SK-N-MC (cell line): Measurements from ENCODE around the gene PCLO.

ENCODE experiments used
- DNase-seq: peaks from one replicate; pipeline ENCODE4 v3.0.0-alpha.2; 2011; ENCODE audit warnings: low read depth, low spot score
- H3K27ac ChIP-seq: fragments of 200-600 bp; sonication (generic); 2 replicates; pipeline ENCODE4 v1.5.1; 2016; ENCODE audit warnings: mixed run types
- H3K36me3 ChIP-seq: fragments of 200-600 bp; sonication (generic); 2 replicates; pipeline ENCODE4 v1.6.1; 2017; ENCODE audit warnings: antibody characterized with exemption, low read length, mixed read lengths; ENCODE audit not compliant: insufficient read depth
- H3K4me3 ChIP-seq: fragments of 200-600 bp; sonication (generic); 2 replicates; pipeline ENCODE4 v1.5.1; 2016
- H3K9ac ChIP-seq: fragments of 200-600 bp; sonication (generic); 2 replicates; pipeline ENCODE4 v1.8.0; 2017; ENCODE audit warnings: mixed run types, mixed read lengths; ENCODE audit not compliant: insufficient read length
- H3K9me3 ChIP-seq: fragments of 200-600 bp; sonication (generic); 2 replicates; pipeline ENCODE4 v1.6.1; 2017; ENCODE audit warnings: low read depth, mild to moderate bottlenecking, antibody characterized with exemption, low read length, moderate library complexity, mixed read lengths
- EZH2 ChIP-seq: fragments of 200-600 bp; sonication (generic); IDR thresholded peaks from one replicate; pipeline ENCODE4 v1.6.1; 2017; ENCODE audit warnings: antibody characterized with exemption
- FOXP2 ChIP-seq: optimal IDR thresholded peaks from 2 replicates; pipeline ENCODE3; 2011; ENCODE audit warnings: mild to moderate bottlenecking, moderate library complexity; ENCODE audit not compliant: insufficient read depth; ENCODE audit errors: extremely low read length, control extremely low read depth
- POLR2AphosphoS5 ChIP-seq: IDR thresholded peaks from 2 replicates; pipeline ENCODE4 v1.6.1; 2012; ENCODE audit warnings: mild to moderate bottlenecking, low read depth, low read length, borderline replicate concordance

Gene PCLO

GRCh38 chr7:83148776-83149175 lies 13.9 kb downstream of the PCLO start:
- Histone ChIP-seq H3K36me3 (no peaks in the 10 kb centered on the region), H3K27ac (no peak overlapping the region), H3K9me3 (no peaks in the 10 kb centered on the region), H3K4me3 (no peak overlapping the region), H3K9ac (no peak overlapping the region)
- TF ChIP-seq POLR2AphosphoS5 (no peak), FOXP2 (no peak), EZH2 (no peak)
- no peak for DNase-seq

GRCh38 chr7:83143107-83143506 lies 19.6 kb downstream of the PCLO start:
- no peaks in the 10 kb centered on the region for H3K9me3 ChIP-seq
- no peak overlapping the region for H3K9ac ChIP-seq
- H3K36me3 ChIP-seq, result no peaks in the 10 kb centered on the region
- H3K27ac ChIP-seq, result no peak overlapping the region
- no peak overlapping the region for H3K4me3 ChIP-seq
- TF ChIP-seq POLR2AphosphoS5 (no peak), FOXP2 (no peak), EZH2 (no peak)
- no peak for DNase-seq

- TF ChIP-seq FOXP2 (no peak), EZH2 (no peak), POLR2AphosphoS5 (no peak)
- H3K36me3 ChIP-seq, result no peaks in the 10 kb centered on the region
- no peaks in the 10 kb centered on the region for H3K9me3 ChIP-seq
- no peak overlapping the region for H3K4me3 ChIP-seq
- no peak overlapping the region for H3K9ac ChIP-seq
- no peak overlapping the region for H3K27ac ChIP-seq
- no peak for DNase-seq
Observed at GRCh38 chr7:83142365-83142764, 20.3 kb downstream of the PCLO start.

GRCh38 chr7:83141927-83142326 lies 20.8 kb downstream of the PCLO start:
- Histone ChIP-seq H3K9me3 (no peaks in the 10 kb centered on the region), H3K4me3 (no peak overlapping the region), H3K36me3 (no peaks in the 10 kb centered on the region), H3K9ac (no peak overlapping the region), H3K27ac (no peak overlapping the region)
- TF ChIP-seq POLR2AphosphoS5 (no peak), FOXP2 (no peak), EZH2 (no peak)
- no peak for DNase-seq

GRCh38 chr7:83130623-83131545 lies 31.8 kb downstream of the PCLO start:
- Histone ChIP-seq H3K27ac (no peak overlapping the region), H3K9me3 (no peaks in the 10 kb centered on the region), H3K9ac (no peak overlapping the region), H3K36me3 (no peaks in the 10 kb centered on the region), H3K4me3 (no peak overlapping the region)
- no peak for DNase-seq
- TF ChIP-seq POLR2AphosphoS5 (no peak), EZH2 (no peak), FOXP2 (no peak)

GRCh38 chr7:83130191-83130590 lies 32.5 kb downstream of the PCLO start:
- no peak for DNase-seq
- no peak for TF ChIP-seq EZH2
- TF ChIP-seq FOXP2, result no peak
- TF ChIP-seq POLR2AphosphoS5, result no peak
- Histone ChIP-seq H3K4me3 (no peak overlapping the region), H3K27ac (no peak overlapping the region), H3K36me3 (no peaks in the 10 kb centered on the region), H3K9ac (no peak overlapping the region), H3K9me3 (no peaks in the 10 kb centered on the region)

- Histone ChIP-seq H3K4me3 (no peak overlapping the region), H3K27ac (no peak overlapping the region)
- DNase-seq, result no peak
Observed at GRCh38 chr7:83119494-83119893, 43.2 kb downstream of the PCLO start.

GRCh38 chr7:83119026-83119382 lies 43.7 kb downstream of the PCLO start:
- H3K36me3 ChIP-seq, result no peaks in the 10 kb centered on the region
- TF ChIP-seq POLR2AphosphoS5 (no peak), EZH2 (no peak), FOXP2 (no peak)
- peaks cover 3% of the 10 kb centered on the region; the same call in 1 of the 2 replicates for H3K9me3 ChIP-seq
- DNase-seq, result no peak
- H3K9ac ChIP-seq, result no peak overlapping the region
- H3K27ac ChIP-seq, result no peak overlapping the region
- H3K4me3 ChIP-seq, result no peak overlapping the region

More at GRCh38 chr7:83119494-83119893, 43.2 kb downstream of the PCLO start:
- Histone ChIP-seq H3K9ac (no peak overlapping the region), H3K9me3 (peaks cover 3% of the 10 kb centered on the region; the same call in 1 of the 2 replicates), H3K36me3 (no peaks in the 10 kb centered on the region)
- TF ChIP-seq EZH2, result no peak
- no peak for TF ChIP-seq FOXP2
- TF ChIP-seq POLR2AphosphoS5, result no peak

GRCh38 chr7:83118347-83119025 lies 44.2 kb downstream of the PCLO start:
- TF ChIP-seq EZH2, result no peak
- TF ChIP-seq POLR2AphosphoS5, result no peak
- no peak for TF ChIP-seq FOXP2
- H3K9ac ChIP-seq, result no peak overlapping the region
- H3K27ac ChIP-seq, result no peak overlapping the region
- H3K4me3 ChIP-seq, result no peak overlapping the region
- DNase-seq, result no peak
- no peaks in the 10 kb centered on the region for H3K36me3 ChIP-seq
- H3K9me3 ChIP-seq, result peaks cover 3% of the 10 kb centered on the region; the same call in 1 of the 2 replicates
